Measurements from ENCODE around the gene N4BP2. TPM values are rescaled to one million over a fixed set of nuclear protein-coding genes. Genes with fewer than 3 reads are reported as not detected.

The N4BP2 gene
- total RNA-seq, 1 experiment from 2014 or later: 8.5 TPM

DNA sequence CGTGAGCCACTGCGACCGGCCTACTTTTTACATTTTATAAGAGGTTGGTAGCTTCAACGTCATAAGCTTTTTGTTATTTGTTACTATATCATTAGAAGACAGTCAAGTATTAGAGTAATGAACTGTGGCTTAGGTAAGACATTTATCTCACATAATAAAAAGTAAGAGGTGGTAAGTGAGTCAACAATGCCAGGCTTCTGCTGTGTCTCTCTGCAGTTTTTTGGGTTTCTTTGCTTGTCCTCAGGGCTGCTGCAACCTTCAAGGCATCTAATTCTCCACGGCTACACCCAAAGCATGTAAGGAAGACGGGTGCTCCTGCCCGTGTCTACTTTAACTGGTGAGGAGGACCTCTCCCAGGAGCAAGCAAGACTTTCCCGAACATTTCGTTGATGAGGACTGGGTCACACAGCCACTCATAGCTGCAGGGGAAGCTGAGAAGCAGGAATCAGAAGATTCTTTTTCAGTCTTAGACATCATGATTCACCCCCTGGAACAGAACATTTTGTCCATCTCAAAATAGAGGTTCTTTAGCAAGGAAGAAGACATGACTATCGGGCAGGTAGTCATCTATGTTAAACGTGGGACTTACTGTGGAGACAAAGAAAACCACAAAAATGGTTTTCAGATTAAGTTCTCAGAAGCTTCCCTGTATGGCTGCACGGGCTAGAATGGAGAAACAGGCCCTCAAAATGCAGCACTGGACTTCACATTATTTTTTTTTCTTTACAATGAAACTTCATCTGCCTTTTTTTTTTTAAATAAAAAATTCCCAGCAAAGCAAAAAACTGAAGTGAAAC is 127.2 kb downstream of the N4BP2 start:
- TF ChIP-seq, protein P1, sequence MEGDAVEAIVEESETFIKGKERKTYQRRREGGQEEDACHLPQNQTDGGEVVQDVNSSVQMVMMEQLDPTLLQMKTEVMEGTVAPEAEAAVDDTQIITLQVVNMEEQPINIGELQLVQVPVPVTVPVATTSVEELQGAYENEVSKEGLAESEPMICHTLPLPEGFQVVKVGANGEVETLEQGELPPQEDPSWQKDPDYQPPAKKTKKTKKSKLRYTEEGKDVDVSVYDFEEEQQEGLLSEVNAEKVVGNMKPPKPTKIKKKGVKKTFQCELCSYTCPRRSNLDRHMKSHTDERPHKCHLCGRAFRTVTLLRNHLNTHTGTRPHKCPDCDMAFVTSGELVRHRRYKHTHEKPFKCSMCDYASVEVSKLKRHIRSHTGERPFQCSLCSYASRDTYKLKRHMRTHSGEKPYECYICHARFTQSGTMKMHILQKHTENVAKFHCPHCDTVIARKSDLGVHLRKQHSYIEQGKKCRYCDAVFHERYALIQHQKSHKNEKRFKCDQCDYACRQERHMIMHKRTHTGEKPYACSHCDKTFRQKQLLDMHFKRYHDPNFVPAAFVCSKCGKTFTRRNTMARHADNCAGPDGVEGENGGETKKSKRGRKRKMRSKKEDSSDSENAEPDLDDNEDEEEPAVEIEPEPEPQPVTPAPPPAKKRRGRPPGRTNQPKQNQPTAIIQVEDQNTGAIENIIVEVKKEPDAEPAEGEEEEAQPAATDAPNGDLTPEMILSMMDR (IDR thresholded peaks at IDR 0.05): no peak
- POLR2A ChIA-PET: interaction anchor here (0.7 kb wide), 1 partner anchor 13 kb away, joined by 5 read pairs; no protein-coding TSS in a partner anchor
- CTCF ChIA-PET: no interaction called here
- Histone ChIP-seq H3K36me3 (ENCODE audit: control insufficient read depth, insufficient read depth, low read length) (no peaks in the 10 kb centered on the region), H3K9me3 (ENCODE audit: control insufficient read depth, insufficient read depth, low read depth, low read length) (no peaks in the 10 kb centered on the region), H3K4me3 (ENCODE audit: low read depth in 2 of 2, low read length in 2 of 2) (no peak overlapping the region), H3K27me3 (ENCODE audit: control insufficient read depth, insufficient read depth, low read length) (no peaks in the 10 kb centered on the region), H3K4me1 (ENCODE audit: control insufficient read depth, insufficient read depth, low read length) (peaks cover 6% of the 10 kb centered on the region; the same call in 1 of the 2 replicates), H3K27ac (ENCODE audit: low read length) (peak overlapping the region; percentile 68)
- intact Hi-C loops (cut with micrococcal nuclease; ENCODE audit: unreplicated experiment) (no loop called here), in situ Hi-C loops (cut with HindIII; ENCODE audit: low pct_unique_long_range_greater_than_20kb, low sequenced_read_pairs) (no loop called here)
- ATAC-seq (no peak), DNase-seq (ENCODE audit: low read depth, low spot score) (no peak)
- BruUV-seq (replicated peaks): no TSS peak

DNA sequence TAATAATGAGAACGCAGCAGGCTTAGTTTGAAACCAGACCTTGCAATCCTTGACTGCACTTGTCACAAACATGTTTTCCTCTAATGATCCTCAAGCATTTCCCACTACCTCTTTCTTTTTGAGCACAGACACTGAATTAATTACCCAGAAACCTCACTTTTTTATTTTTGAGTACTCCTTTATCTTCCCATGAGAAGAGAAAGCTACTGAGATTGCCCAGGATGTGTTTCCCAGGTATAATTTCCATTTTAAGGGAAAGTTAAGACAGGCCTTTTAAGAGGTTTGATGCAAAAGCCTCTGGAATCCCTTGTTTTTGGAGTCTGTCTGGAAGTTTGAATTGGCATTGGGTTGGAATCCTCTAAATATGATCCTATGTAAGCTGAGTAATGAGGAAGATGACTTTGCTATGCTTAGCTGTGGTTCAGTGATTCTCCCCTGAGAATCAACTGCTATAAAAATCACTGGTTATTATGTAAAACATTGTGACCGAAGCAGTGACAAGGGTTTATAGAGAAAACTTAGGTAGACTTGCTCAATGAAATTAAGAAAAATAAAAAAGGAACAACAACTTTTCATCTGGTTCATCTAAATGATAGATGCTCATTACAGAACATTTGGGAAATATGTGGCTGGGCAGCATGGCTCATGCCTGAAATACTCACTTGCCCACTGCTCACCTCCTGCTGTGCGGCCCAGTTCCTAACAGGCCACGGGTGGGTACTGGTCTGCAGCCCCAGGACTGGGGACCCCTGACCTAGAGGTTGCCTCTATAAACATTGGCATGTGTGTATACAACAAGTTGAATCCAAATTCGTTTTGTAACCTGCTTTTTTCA is 129.4 kb downstream of the N4BP2 start:
- intact Hi-C loops (cut with micrococcal nuclease; ENCODE audit: unreplicated experiment): no loop called here
- in situ Hi-C loops (cut with HindIII; ENCODE audit: low pct_unique_long_range_greater_than_20kb, low sequenced_read_pairs): no loop called here
- ATAC-seq: no peak
- no peak for DNase-seq (ENCODE audit: low read depth, low spot score)
- Histone ChIP-seq H3K27me3 (ENCODE audit: control insufficient read depth, insufficient read depth, low read length) (no peaks in the 10 kb centered on the region), H3K36me3 (ENCODE audit: control insufficient read depth, insufficient read depth, low read length) (no peaks in the 10 kb centered on the region), H3K4me1 (ENCODE audit: control insufficient read depth, insufficient read depth, low read length) (peaks cover 26% of the 10 kb centered on the region), H3K27ac (ENCODE audit: low read length) (peak overlapping the region; percentile 66; the same call in 1 of the 2 replicates), H3K9me3 (ENCODE audit: control insufficient read depth, insufficient read depth, low read depth, low read length) (no peaks in the 10 kb centered on the region), H3K4me3 (ENCODE audit: low read depth in 2 of 2, low read length in 2 of 2) (no peak overlapping the region)
- no TSS peak for BruUV-seq (replicated peaks)
- POLR2A ChIA-PET: no interaction called here
- CTCF ChIA-PET: no interaction called here
- TF ChIP-seq, protein P1 (IDR thresholded peaks at IDR 0.05): no peak
- TF ChIP-seq POLR2AphosphoS5 (IDR thresholded peaks at IDR 0.05; ENCODE audit: low read depth, low read length): no peak
- no peak for TF ChIP-seq TCF7L2 (IDR thresholded peaks at IDR 0.05; ENCODE audit: low read depth, low read length)
- TF ChIP-seq, protein P2, sequence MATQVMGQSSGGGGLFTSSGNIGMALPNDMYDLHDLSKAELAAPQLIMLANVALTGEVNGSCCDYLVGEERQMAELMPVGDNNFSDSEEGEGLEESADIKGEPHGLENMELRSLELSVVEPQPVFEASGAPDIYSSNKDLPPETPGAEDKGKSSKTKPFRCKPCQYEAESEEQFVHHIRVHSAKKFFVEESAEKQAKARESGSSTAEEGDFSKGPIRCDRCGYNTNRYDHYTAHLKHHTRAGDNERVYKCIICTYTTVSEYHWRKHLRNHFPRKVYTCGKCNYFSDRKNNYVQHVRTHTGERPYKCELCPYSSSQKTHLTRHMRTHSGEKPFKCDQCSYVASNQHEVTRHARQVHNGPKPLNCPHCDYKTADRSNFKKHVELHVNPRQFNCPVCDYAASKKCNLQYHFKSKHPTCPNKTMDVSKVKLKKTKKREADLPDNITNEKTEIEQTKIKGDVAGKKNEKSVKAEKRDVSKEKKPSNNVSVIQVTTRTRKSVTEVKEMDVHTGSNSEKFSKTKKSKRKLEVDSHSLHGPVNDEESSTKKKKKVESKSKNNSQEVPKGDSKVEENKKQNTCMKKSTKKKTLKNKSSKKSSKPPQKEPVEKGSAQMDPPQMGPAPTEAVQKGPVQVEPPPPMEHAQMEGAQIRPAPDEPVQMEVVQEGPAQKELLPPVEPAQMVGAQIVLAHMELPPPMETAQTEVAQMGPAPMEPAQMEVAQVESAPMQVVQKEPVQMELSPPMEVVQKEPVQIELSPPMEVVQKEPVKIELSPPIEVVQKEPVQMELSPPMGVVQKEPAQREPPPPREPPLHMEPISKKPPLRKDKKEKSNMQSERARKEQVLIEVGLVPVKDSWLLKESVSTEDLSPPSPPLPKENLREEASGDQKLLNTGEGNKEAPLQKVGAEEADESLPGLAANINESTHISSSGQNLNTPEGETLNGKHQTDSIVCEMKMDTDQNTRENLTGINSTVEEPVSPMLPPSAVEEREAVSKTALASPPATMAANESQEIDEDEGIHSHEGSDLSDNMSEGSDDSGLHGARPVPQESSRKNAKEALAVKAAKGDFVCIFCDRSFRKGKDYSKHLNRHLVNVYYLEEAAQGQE (IDR thresholded peaks at IDR 0.05; ENCODE audit: insufficient read depth in 1 of 2, low read depth in 2 of 2, low read length in 1 of 2): no peak
- no peak for TF ChIP-seq SIN3A (IDR thresholded peaks at IDR 0.05; ENCODE audit: borderline replicate concordance, insufficient read depth, low read depth, low read length)
